Upper lobe of left lung (tissue), 4 donors: ENCODE results near the gene SCGB2B2.

Source experiments
- CTCF ChIP-seq, 6 experiments: fragments of 450-650 bp in 4 of 6; fragments of 200-600 bp in 2 of 6; sonication (generic) in 2 of 6; IDR thresholded peaks; one replicate each; pipeline ENCODE4 v1.5.1; 2016 to 2019; ENCODE audit warnings: antibody characterized with exemption in 6 of 6
- POLR2A ChIP-seq, 4 donors: fragments of 450-650 bp; IDR thresholded peaks; one replicate each; pipeline ENCODE4 v1.5.1; 2016 to 2017; ENCODE audit warnings: antibody characterized with exemption in 4 of 4, mild to moderate bottlenecking in 2 of 4

- TF ChIP-seq POLR2A (IDR thresholded peaks at IDR 0.05): no peak
- no peak for TF ChIP-seq CTCF (IDR thresholded peaks at IDR 0.05)
Observed at GRCh38 chr19:34633802-34634201, 43.2 kb downstream of the SCGB2B2 start.
